Measurements from ENCODE around the gene ATP6AP1. TPM values are rescaled to one million over a fixed set of nuclear protein-coding genes. Genes with fewer than 3 reads are reported as not detected.

ATP6AP1 gene
- total and polyA plus RNA-seq, 2 donors (not counting 1 experiment from before 2014, with no cell fraction given), result 59.8 to 89.7 TPM

- Histone ChIP-seq H3K79me2 (ENCODE audit: control insufficient read depth, insufficient read depth, low read length) (peaks cover 41% of the 10 kb centered on the region), H3K9ac (ENCODE audit: insufficient read depth, low read length) (peak overlapping the region; percentile 46), H4K20me1 (ENCODE audit: control insufficient read depth, extremely low read depth, insufficient read depth, low read length) (no peaks in the 10 kb centered on the region), H3K36me3 (ENCODE audit: control insufficient read depth, insufficient read depth, low read length) (peaks cover 16% of the 10 kb centered on the region), H3K27me3 (ENCODE audit: control insufficient read depth, insufficient read depth, low read length) (no peaks in the 10 kb centered on the region), H2AFZ (ENCODE audit: low read length) (no peak overlapping the region), H3K4me1 (ENCODE audit: control insufficient read depth, extremely low read depth, insufficient read depth, low read length) (no peaks in the 10 kb centered on the region), H3K4me2 (ENCODE audit: extremely low read depth, insufficient read depth, low read length) (peak overlapping the region; percentile 62), H3K9me3 (ENCODE audit: control insufficient read depth, insufficient read depth, low read depth, low read length) (no peaks in the 10 kb centered on the region), H3K4me3 (replicated peaks in 1 of 4; ENCODE audit: control extremely low read depth in 1 of 4, insufficient read depth in 1 of 4, low read depth in 3 of 4, low read length in 4 of 4) (peak overlapping the region; percentile 39 to 80 (median 68)), H3K27ac (ENCODE audit: insufficient read depth, low read length) (peak overlapping the region; percentile 17)
- DNase-seq (ENCODE audit: low read depth in 2 of 2), result no peak
- TF ChIP-seq EZH2 (IDR thresholded peaks at IDR 0.05; ENCODE audit: low read length, missing control alignments) (no peak), CTCF (conservative IDR thresholded peaks at IDR 0.05 in 1 of 2, IDR thresholded peaks at IDR 0.05 in 1 of 2; ENCODE audit: low read depth in 1 of 2, low read length in 2 of 2) (no peak)
These were observed 9.8 kb downstream of the ATP6AP1 start for GRCh38 chrX:154437971-154438893.

GRCh38 chrX:154439841-154440240, 11.4 kb downstream of the ATP6AP1 start:
- Histone ChIP-seq H3K4me1 (ENCODE audit: control insufficient read depth, extremely low read depth, insufficient read depth, low read length) (peaks cover 2% of the 10 kb centered on the region), H4K20me1 (ENCODE audit: control insufficient read depth, extremely low read depth, insufficient read depth, low read length) (no peaks in the 10 kb centered on the region), H3K9me3 (ENCODE audit: control insufficient read depth, insufficient read depth, low read depth, low read length) (no peaks in the 10 kb centered on the region), H3K36me3 (ENCODE audit: control insufficient read depth, insufficient read depth, low read length) (peaks cover 13% of the 10 kb centered on the region), H3K4me3 (replicated peaks in 1 of 4; ENCODE audit: control extremely low read depth in 1 of 4, insufficient read depth in 1 of 4, low read depth in 3 of 4, low read length in 4 of 4) (no peak overlapping the region), H3K9ac (ENCODE audit: insufficient read depth, low read length) (no peak overlapping the region), H3K4me2 (ENCODE audit: extremely low read depth, insufficient read depth, low read length) (no peak overlapping the region), H3K27ac (ENCODE audit: insufficient read depth, low read length) (no peak overlapping the region), H2AFZ (ENCODE audit: low read length) (no peak overlapping the region), H3K27me3 (ENCODE audit: control insufficient read depth, insufficient read depth, low read length) (no peaks in the 10 kb centered on the region), H3K79me2 (ENCODE audit: control insufficient read depth, insufficient read depth, low read length) (peaks cover 46% of the 10 kb centered on the region)
- TF ChIP-seq EZH2 (IDR thresholded peaks at IDR 0.05; ENCODE audit: low read length, missing control alignments), result no peak
- TF ChIP-seq CTCF (conservative IDR thresholded peaks at IDR 0.05 in 1 of 2, IDR thresholded peaks at IDR 0.05 in 1 of 2; ENCODE audit: low read depth in 1 of 2, low read length in 2 of 2), result no peak
- DNase-seq (ENCODE audit: low read depth in 2 of 2), result no peak

- no peak overlapping the region for H3K4me3 ChIP-seq (replicated peaks in 1 of 4; ENCODE audit: control extremely low read depth in 1 of 4, insufficient read depth in 1 of 4, low read depth in 3 of 4, low read length in 4 of 4)
- no peak overlapping the region for H2AFZ ChIP-seq (ENCODE audit: low read length)
- no peak for DNase-seq (ENCODE audit: low read depth in 2 of 2)
- no peak overlapping the region for H3K4me2 ChIP-seq (ENCODE audit: extremely low read depth, insufficient read depth, low read length)
- no peaks in the 10 kb centered on the region for H3K9me3 ChIP-seq (ENCODE audit: control insufficient read depth, insufficient read depth, low read depth, low read length)
- H4K20me1 ChIP-seq (ENCODE audit: control insufficient read depth, extremely low read depth, insufficient read depth, low read length), result no peaks in the 10 kb centered on the region
- no peaks in the 10 kb centered on the region for H3K27me3 ChIP-seq (ENCODE audit: control insufficient read depth, insufficient read depth, low read length)
- peaks cover 7% of the 10 kb centered on the region for H3K4me1 ChIP-seq (ENCODE audit: control insufficient read depth, extremely low read depth, insufficient read depth, low read length)
- peaks cover 55% of the 10 kb centered on the region for H3K79me2 ChIP-seq (ENCODE audit: control insufficient read depth, insufficient read depth, low read length)
- TF ChIP-seq EZH2 (IDR thresholded peaks at IDR 0.05; ENCODE audit: low read length, missing control alignments) (no peak), CTCF (conservative IDR thresholded peaks at IDR 0.05 in 1 of 2, IDR thresholded peaks at IDR 0.05 in 1 of 2; ENCODE audit: low read depth in 1 of 2, low read length in 2 of 2) (no peak)
- H3K9ac ChIP-seq (ENCODE audit: insufficient read depth, low read length), result no peak overlapping the region
- H3K27ac ChIP-seq (ENCODE audit: insufficient read depth, low read length), result no peak overlapping the region
- peaks cover 13% of the 10 kb centered on the region for H3K36me3 ChIP-seq (ENCODE audit: control insufficient read depth, insufficient read depth, low read length)
These were observed 12.3 kb downstream of the ATP6AP1 start for GRCh38 chrX:154440623-154441357.
